Measurements from ENCODE around the gene PXYLP1.

Gene PXYLP1

DNA sequence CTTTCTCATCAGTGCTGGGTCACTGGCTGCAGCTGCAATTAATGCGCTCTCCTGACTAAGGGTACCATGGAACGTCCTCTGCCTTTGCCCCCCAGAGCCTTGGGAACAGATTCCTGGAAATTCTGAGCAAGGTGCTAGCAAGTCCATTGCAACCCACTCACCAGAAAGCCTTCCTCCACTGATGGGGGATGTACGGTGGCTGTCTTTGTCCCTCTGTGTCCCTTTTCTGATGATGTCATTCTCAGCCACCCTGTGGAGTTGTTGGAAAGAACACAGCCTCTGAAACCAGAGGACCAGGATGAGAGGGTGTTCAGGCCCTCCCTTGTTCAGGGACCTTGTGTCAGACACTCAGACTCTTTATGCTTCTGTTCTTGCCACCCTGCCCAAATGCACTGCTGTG lies 98.6 kb downstream of the PXYLP1 start:
- no peak for DNase-seq

DNA sequence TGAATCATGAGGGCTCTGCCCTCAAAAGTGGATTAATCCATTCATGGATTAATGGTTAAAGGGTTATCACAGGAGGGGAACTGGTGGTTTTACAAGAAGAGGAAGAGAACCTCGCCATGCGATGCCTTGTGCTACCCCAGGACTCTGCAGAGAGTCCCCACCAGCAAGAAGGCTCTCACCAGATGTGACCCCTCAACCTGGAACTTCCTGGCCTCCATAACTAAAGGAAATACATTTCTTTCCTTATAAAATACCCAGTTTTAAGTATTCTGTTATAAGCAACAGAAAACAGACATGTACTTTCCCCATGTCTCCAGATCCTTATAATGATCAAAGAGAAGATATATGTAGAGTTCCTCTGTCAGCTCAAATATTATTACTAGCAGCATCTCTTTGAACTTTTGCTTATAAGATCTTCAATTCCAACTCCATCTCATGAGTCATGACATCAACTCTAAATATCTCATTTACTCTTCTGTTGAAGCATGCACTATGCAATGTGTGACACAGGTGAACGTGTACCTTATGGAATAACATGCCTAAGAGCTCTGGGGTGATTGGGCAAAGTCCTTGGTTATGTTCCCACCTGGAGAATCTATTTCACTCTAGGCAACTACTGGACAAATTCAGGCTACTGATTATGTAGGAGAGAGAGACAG lies 99.2 kb downstream of the PXYLP1 start:
- no peak for DNase-seq

DNA sequence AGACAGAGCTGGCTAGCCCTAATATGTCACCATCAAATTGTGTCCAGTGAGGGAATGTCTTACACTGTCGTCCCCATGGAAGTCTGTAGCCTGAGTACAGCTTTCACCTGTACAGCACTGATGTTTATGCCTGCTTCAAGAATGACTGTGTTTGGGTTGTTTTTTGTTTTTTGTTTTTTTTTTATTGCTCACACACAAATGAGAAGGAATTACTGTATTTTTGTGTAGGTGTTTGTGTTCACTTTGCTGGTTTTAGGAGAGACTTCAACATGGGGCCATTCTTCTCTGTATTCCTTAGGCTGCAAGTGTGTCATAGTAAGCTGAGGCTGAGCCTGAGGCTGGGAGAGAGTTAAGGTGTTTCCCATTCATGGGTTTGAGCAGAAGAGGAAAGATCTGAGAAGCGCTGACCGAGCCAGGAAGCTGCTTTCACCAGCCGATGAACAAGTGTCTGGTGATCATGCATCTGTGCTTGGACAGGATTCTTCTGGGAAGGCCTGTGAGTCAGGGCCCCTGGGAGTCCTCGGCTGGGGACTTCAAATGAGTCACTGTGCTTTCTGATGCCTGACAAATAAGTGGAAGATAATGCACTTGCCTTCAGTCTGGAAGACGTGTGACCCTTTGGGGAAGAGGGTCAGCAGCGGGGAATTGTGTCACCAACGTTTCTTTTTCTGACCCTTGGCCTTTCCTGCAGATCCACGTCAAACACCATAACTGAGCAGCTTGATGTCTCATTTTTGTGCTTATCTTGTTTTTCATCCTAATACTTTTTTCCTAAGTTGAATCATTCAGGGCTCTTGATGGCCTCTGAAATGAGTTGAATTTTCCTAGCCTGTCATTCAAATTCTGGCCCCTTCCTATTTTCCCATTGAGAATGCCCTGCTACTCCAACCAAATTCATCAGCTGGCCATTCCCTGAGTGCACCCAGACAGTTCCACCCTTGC lies 100.0 kb downstream of the PXYLP1 start:
- no peak for DNase-seq

DNA sequence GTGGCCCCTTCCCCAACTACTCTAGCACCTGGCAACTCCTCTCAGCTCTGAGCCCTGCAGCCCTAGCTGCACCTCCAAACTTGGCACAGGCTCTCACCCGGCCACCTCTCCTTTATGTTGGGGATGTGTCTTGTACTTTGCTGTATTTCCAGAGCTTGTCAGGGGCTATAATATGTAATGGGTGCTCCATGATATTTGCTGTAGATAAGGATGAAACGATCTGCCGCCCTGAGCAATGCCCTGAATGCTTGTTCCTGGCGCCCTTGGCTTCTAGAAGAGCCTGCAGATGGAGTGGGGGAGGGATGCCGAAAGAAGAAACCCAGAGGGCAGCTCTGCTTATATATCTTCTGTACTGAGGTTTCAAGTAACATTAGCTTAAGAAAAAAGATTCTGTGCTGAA lies 100.8 kb downstream of the PXYLP1 start:
- DNase-seq: no peak

DNA sequence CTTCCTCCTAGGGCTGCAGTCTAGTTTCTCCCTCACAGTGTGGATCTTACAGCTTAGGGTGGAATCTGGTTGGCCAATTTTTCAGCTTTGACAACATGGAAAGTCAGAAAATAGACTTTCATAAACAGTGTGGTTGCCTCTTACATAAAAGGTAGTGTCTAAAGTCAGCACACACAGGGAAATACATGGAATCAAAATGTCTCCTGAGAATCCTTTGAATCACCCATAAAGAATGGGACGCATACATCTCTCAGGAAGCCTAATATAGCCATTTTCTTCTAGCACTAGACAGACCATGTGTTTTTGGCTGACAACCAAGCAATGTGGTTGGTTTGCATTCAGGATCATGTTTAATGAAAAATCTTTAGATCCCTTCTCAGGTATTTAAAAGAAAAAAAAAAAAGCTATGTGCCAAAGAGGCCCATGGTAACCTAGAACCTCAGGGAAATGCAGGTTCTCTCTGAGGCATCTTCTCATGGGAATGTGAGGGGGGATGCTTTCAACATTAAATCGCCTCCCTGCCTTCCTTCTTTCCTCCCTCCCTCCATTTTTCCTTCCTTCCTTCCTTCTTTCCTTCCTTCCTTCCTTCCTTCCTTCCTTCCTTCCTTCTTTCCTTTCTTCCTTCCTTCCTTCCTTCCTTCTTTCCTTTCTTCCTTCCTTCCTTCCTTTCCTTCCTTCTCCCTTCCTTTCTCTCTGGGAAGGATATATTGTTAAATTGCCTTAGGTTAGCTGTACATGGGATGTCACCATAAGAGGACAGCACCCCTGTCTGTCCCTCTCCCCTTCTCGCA lies 102.4 kb downstream of the PXYLP1 start:
- no peak for DNase-seq

DNA sequence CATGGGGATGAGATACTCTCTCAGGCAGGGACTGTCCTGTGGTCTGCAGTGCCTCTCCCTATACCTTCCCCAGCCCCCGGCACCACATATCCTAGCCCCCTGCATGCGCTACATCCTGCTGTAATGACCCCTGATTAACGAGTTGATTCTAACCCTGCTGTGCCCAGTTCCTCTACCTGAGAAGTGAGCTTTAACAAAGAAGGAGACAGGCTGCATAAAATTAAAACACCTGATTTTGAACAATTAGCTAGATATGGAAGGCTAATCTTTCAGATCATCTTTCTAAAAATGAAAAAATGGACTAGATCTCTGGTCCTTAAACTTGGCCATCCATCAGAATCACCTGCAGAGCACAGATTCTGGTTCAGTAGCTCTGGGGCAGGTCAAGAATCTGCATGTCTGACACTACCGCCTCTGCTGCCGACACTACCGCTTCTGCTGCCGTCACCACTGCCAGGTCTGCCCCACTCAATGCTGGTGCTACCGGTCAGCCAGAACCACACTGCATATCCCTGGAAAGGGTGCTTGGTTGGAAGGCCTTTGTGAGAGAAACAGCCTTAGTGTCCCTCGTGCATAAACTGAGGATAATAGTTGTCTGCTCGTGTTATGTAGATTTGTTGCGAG lies 103.1 kb downstream of the PXYLP1 start:
- no peak for DNase-seq

DNA sequence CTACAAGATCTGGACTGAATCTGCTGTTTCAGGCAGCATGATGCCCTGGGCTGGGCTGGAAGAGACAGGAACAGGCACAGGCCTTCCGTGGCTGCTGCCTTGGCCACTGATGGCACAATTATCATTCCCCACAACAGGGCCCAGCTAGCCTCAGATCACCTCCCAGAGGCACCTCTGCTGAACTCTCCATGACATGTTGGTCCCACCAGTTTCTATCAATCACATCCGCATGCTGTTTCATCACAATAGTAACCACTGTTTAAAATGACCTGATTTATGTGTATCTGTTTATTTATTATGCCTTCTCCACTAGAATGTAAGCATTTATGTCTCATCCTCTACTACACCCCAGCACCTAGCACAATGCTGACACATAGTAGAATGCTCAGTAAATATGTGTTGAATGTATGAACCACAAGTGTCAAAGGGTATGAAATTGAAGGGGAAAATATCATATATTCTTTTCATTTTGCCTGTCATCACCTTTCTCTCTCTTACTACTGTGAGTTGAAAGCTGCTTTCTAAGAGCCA lies 104.0 kb downstream of the PXYLP1 start:
- no peak for DNase-seq

DNA sequence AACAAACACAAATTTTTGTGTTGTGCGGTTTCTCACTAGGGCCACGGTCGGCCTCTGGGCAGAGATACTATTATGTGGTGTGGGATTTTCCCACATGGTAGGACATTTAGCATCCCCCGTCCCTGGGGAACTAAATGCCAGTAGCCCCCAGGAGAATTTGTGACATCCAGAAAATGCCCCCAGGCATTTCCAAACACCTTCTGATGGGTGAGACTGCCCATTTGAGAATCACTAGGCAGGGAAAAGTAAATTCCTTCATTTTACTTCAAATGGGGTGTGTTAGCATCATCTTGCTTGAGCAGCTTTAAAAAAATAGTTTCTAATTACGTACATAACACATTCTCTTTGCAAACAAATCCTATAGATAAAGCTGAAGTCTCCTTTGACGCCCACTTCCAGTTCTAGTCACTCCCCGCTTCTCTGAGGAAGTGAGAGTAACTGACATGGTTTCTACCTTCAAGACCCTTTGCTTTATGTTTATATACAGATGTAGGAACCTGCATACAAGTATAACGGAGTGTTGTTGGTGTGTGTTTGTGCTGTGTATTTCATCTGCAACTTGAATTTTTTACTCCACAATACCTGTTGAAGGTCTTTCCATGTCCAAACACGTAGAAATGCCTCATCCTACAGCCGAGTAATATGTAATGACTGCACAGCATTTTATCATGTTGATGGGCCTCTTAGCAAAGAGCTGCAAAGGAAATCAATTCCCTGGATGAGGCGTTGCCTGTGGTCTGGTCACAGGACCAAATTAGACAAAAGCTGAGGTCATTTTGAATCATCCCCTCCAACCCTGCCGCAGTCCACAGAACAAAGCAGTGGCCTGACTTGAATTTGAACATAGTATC lies 105.3 kb downstream of the PXYLP1 start:
- DNase-seq: peak; percentile 28

DNA sequence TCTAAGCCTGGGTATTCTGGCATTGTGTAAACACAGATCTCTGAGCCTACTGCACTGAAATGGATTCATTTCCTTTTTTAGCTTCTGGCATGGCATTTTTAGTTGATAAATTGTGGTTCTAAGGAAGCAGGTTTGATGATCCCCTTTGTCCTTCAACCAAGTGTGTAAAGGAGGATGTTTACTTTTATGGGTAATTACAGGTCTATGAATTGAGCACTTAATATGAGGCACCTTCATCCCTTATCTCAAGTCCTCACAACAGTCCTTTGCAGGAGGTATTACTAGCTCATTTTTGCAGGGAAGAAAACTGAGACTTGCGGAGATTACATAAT lies 105.9 kb downstream of the PXYLP1 start:
- no peak for DNase-seq

DNA sequence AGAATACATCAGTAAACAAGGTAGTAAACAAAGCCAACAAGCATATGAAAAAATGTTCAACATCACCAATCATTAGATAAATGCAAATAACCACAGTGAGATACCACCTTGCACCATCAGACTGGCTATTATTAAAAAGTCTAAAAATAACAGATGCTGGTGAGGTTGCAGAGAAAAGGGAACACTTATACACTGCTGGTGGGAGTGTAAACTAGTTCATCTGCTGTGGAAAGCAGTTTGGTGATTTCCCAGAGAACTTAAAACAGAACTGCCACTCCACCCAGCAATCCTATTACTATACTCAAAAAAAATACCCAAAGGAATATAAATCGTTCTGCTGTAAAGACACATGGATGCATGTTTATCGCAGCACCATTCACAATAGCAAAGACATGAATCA lies 106.4 kb downstream of the PXYLP1 start:
- no peak for DNase-seq

DNA sequence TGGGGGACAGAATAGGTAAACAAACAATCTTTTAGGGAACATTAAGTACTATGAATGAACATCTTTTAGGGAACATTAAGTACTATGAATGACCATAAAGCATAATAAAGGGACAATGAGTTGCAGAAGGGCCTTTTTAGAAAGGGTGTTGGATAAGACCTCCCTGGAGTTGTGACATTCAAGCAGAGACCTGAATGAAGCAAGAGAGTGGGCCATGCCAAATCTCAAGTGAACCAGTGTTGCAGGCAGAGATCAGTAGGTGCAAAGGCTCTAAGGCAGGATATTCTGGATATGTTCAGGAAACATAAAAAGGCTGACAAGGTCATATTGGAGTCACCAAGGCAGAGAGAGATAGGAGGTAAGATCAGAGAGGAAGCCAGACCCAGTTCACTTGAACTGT lies 107.3 kb downstream of the PXYLP1 start:
- DNase-seq: no peak

DNA sequence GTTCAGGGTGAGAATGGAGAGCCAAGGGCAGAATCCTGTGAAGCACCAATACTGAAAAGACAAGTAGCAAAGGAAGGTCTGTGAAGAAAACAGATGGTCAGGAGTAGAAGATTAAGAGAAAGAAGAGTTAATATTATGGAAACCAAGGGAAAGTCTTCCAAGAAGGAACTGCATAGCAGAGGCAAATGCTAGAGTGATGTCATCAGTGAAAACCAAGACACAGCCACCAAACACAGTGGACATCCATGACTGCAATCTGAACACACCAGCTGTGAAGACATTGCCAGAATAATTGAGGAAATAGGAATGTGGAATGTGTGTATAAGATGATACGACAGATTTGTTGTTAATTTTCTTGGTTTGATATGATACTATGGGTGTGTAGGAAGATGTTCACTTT lies 109.9 kb downstream of the PXYLP1 start:
- DNase-seq: no peak

DNA sequence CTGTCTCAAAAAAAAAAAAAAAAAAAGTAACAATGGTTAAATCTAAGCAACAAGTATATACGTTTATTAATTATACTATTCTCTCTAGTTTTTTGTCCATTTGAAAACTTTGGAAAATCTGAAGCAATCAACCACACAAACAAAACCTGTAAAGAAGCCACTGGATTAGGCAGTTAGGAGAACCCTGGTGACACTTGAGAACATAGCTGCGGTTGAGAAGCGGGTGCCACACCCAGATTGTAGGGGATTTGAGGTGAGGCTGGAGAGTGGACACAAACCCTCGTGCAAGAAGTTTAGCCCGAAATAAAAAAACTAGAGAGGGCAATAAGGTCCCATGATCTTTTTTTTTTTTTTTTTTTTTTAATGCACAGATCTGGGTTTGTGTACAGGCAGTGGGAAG lies 110.8 kb downstream of the PXYLP1 start:
- DNase-seq: no peak

DNA sequence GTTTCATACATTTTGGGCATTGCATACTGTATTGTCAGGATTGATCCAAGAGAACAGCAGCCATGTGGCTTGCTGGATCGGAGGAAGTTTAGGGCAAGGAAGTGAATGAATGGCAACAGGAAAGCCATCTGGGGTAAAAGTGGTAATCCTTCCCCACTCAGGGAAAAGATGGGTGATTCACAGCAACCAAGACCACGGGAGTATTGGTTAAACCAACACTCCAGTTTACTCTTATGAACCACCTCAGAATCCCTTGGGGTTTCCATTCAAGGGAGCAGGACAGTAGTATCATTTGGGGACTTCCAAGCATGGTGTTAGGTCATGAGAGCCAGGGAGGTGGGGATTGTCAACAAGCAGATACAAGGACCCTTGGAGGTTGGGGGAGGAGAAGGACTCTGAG lies 111.5 kb downstream of the PXYLP1 start:
- no peak for DNase-seq

DNA sequence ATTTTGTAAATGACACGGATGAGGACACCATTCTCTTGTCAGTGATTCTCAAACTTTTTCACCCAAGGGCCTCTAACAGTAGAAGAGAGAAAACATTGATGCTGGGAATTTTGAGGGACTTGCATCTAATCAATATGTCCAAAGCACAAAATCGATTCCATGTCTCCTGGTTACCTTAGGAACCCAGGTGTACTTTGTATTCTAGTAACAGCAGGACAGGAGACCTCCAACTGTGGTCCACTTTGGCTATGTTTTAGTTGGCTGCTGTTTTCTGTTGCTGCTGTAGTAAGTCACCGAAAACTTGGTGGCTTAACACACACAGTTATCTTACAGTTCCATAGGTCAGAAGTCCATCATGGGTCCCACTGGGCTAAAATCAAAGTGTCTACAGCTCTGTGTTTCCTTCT lies 112.2 kb downstream of the PXYLP1 start:
- no peak for DNase-seq

Data from OCI-M1 (cell line).